ENCODE measurements around the gene MARS1. TPM values are rescaled to one million over a fixed set of nuclear protein-coding genes. Genes with fewer than 3 reads are reported as not detected.
A peak's percentile ranks its signal among the peaks of the same experiment; 100 is the strongest.

MARS1 gene
- polyA plus RNA-seq, 4 donors = 57.0 to 93.4 (median 62.6) TPM

GRCh38 chr12:57550641-57551549, 63.0 kb downstream of the MARS1 start:
- Histone ChIP-seq H3K4me3 (ENCODE audit: low read depth in 1 of 3, low read length in 3 of 3) (peak overlapping the region in 1 of 3 donors; percentile 34), H3K27me3 (ENCODE audit: control insufficient read depth in 3 of 3, insufficient read depth in 3 of 3, low read length in 3 of 3) (peaks cover 0 to 66% (median 6%) of the 10 kb centered on the region in 3 donors)
- WGBS, 3 donors = 63 to 80% (median 74%) methylated on average over 7 of the region's 7 CpGs

GRCh38 chr12:57551637-57552305, 63.9 kb downstream of the MARS1 start:
- Histone ChIP-seq H3K4me3 (ENCODE audit: low read depth in 1 of 3, low read length in 3 of 3) (no peak overlapping the region), H3K36me3 (ENCODE audit: control insufficient read depth in 3 of 3, insufficient read depth in 2 of 3, low read depth in 1 of 3, low read length in 3 of 3) (no peaks in the 10 kb centered on the region), H3K4me1 (ENCODE audit: control insufficient read depth in 3 of 3, insufficient read depth in 2 of 3, low read depth in 1 of 3, low read length in 2 of 3) (no peaks in the 10 kb centered on the region), H3K27me3 (ENCODE audit: control insufficient read depth in 3 of 3, insufficient read depth in 3 of 3, low read length in 3 of 3) (peaks cover 0 to 66% (median 6%) of the 10 kb centered on the region in 3 donors), H3K9me3 (ENCODE audit: control insufficient read depth in 2 of 2, insufficient read depth in 1 of 2, low read depth in 1 of 2, low read length in 1 of 2) (no peaks in the 10 kb centered on the region), H3K27ac (ENCODE audit: low read depth in 1 of 3, low read length in 2 of 3) (no peak overlapping the region)
- no peak for DNase-seq
- no peak for FAIRE-seq
- 72 to 79% (median 77%) methylated on average over 3 of the region's 3 CpGs for WGBS, 3 donors

More at GRCh38 chr12:57550641-57551549, 63.0 kb downstream of the MARS1 start:
- no peak for FAIRE-seq
- peaks cover 0 to 6% (median 2%) of the 10 kb centered on the region in 3 donors for H3K4me1 ChIP-seq (ENCODE audit: control insufficient read depth in 3 of 3, insufficient read depth in 2 of 3, low read depth in 1 of 3, low read length in 2 of 3)
- no peaks in the 10 kb centered on the region for H3K36me3 ChIP-seq (ENCODE audit: control insufficient read depth in 3 of 3, insufficient read depth in 2 of 3, low read depth in 1 of 3, low read length in 3 of 3)
- H3K9me3 ChIP-seq (ENCODE audit: control insufficient read depth in 2 of 2, insufficient read depth in 1 of 2, low read depth in 1 of 2, low read length in 1 of 2) = no peaks in the 10 kb centered on the region
- no peak for DNase-seq
- H3K27ac ChIP-seq (ENCODE audit: low read depth in 1 of 3, low read length in 2 of 3) = no peak overlapping the region

GRCh38 chr12:57552306-57552651, 64.4 kb downstream of the MARS1 start:
- no peaks in the 10 kb centered on the region for H3K4me1 ChIP-seq (ENCODE audit: control insufficient read depth in 3 of 3, insufficient read depth in 2 of 3, low read depth in 1 of 3, low read length in 2 of 3)
- no peaks in the 10 kb centered on the region for H3K9me3 ChIP-seq (ENCODE audit: control insufficient read depth in 2 of 2, insufficient read depth in 1 of 2, low read depth in 1 of 2, low read length in 1 of 2)
- H3K4me3 ChIP-seq (ENCODE audit: low read depth in 1 of 3, low read length in 3 of 3) = no peak overlapping the region
- FAIRE-seq (no peak), DNase-seq (no peak)
- WGBS, 3 donors = 64 to 86% (median 73%) methylated on average over 2 of the region's 2 CpGs
- no peak overlapping the region for H3K27ac ChIP-seq (ENCODE audit: low read depth in 1 of 3, low read length in 2 of 3)
- H3K27me3 ChIP-seq (ENCODE audit: control insufficient read depth in 3 of 3, insufficient read depth in 3 of 3, low read length in 3 of 3) = peaks cover 0 to 66% (median 6%) of the 10 kb centered on the region in 3 donors
- H3K36me3 ChIP-seq (ENCODE audit: control insufficient read depth in 3 of 3, insufficient read depth in 2 of 3, low read depth in 1 of 3, low read length in 3 of 3) = no peaks in the 10 kb centered on the region

- DNase-seq = no peak
- H3K27ac ChIP-seq (ENCODE audit: low read depth in 1 of 3, low read length in 2 of 3) = no peak overlapping the region
- no peaks in the 10 kb centered on the region for H3K36me3 ChIP-seq (ENCODE audit: control insufficient read depth in 3 of 3, insufficient read depth in 2 of 3, low read depth in 1 of 3, low read length in 3 of 3)
- no peak overlapping the region for H3K4me3 ChIP-seq (ENCODE audit: low read depth in 1 of 3, low read length in 3 of 3)
- no peak for FAIRE-seq
- peaks cover 0 to 66% (median 6%) of the 10 kb centered on the region in 3 donors for H3K27me3 ChIP-seq (ENCODE audit: control insufficient read depth in 3 of 3, insufficient read depth in 3 of 3, low read length in 3 of 3)
- H3K9me3 ChIP-seq (ENCODE audit: control insufficient read depth in 2 of 2, insufficient read depth in 1 of 2, low read depth in 1 of 2, low read length in 1 of 2) = no peaks in the 10 kb centered on the region
- WGBS, 3 donors = 58 to 67% (median 60%) methylated on average over 6 of the region's 6 CpGs
- H3K4me1 ChIP-seq (ENCODE audit: control insufficient read depth in 3 of 3, insufficient read depth in 2 of 3, low read depth in 1 of 3, low read length in 2 of 3) = no peaks in the 10 kb centered on the region
These were observed 65.0 kb downstream of the MARS1 start for GRCh38 chr12:57552835-57553313.

- 60 to 67% (median 63%) methylated on average over 7 of the region's 7 CpGs for WGBS, 3 donors
- DNase-seq = no peak
- no peak for FAIRE-seq
- Histone ChIP-seq H3K36me3 (ENCODE audit: control insufficient read depth in 3 of 3, insufficient read depth in 2 of 3, low read depth in 1 of 3, low read length in 3 of 3) (no peaks in the 10 kb centered on the region), H3K27ac (ENCODE audit: low read depth in 1 of 3, low read length in 2 of 3) (no peak overlapping the region), H3K4me1 (ENCODE audit: control insufficient read depth in 3 of 3, insufficient read depth in 2 of 3, low read depth in 1 of 3, low read length in 2 of 3) (no peaks in the 10 kb centered on the region), H3K27me3 (ENCODE audit: control insufficient read depth in 3 of 3, insufficient read depth in 3 of 3, low read length in 3 of 3) (peaks cover 0 to 61% (median 6%) of the 10 kb centered on the region in 3 donors), H3K4me3 (ENCODE audit: low read depth in 1 of 3, low read length in 3 of 3) (no peak overlapping the region), H3K9me3 (ENCODE audit: control insufficient read depth in 2 of 2, insufficient read depth in 1 of 2, low read depth in 1 of 2, low read length in 1 of 2) (no peaks in the 10 kb centered on the region)
These were observed 65.7 kb downstream of the MARS1 start for GRCh38 chr12:57553343-57554202.

GRCh38 chr12:57554453-57554852, 66.6 kb downstream of the MARS1 start:
- Histone ChIP-seq H3K27ac (ENCODE audit: low read depth in 1 of 3, low read length in 2 of 3) (no peak overlapping the region), H3K36me3 (ENCODE audit: control insufficient read depth in 3 of 3, insufficient read depth in 2 of 3, low read depth in 1 of 3, low read length in 3 of 3) (no peaks in the 10 kb centered on the region), H3K4me1 (ENCODE audit: control insufficient read depth in 3 of 3, insufficient read depth in 2 of 3, low read depth in 1 of 3, low read length in 2 of 3) (no peaks in the 10 kb centered on the region), H3K4me3 (ENCODE audit: low read depth in 1 of 3, low read length in 3 of 3) (no peak overlapping the region), H3K9me3 (ENCODE audit: control insufficient read depth in 2 of 2, insufficient read depth in 1 of 2, low read depth in 1 of 2, low read length in 1 of 2) (no peaks in the 10 kb centered on the region), H3K27me3 (ENCODE audit: control insufficient read depth in 3 of 3, insufficient read depth in 3 of 3, low read length in 3 of 3) (peaks cover 0 to 53% (median 3%) of the 10 kb centered on the region in 3 donors)
- no peak for FAIRE-seq
- no peak for DNase-seq
- 90 to 94% (median 92%) methylated on average over 2 of the region's 2 CpGs for WGBS, 3 donors

- Histone ChIP-seq H3K27ac (ENCODE audit: low read depth in 1 of 3, low read length in 2 of 3) (no peak overlapping the region), H3K36me3 (ENCODE audit: control insufficient read depth in 3 of 3, insufficient read depth in 2 of 3, low read depth in 1 of 3, low read length in 3 of 3) (no peaks in the 10 kb centered on the region), H3K27me3 (ENCODE audit: control insufficient read depth in 3 of 3, insufficient read depth in 3 of 3, low read length in 3 of 3) (peaks cover 0 to 48% (median 3%) of the 10 kb centered on the region in 3 donors), H3K4me1 (ENCODE audit: control insufficient read depth in 3 of 3, insufficient read depth in 2 of 3, low read depth in 1 of 3, low read length in 2 of 3) (no peaks in the 10 kb centered on the region), H3K9me3 (ENCODE audit: control insufficient read depth in 2 of 2, insufficient read depth in 1 of 2, low read depth in 1 of 2, low read length in 1 of 2) (no peaks in the 10 kb centered on the region), H3K4me3 (ENCODE audit: low read depth in 1 of 3, low read length in 3 of 3) (no peak overlapping the region)
- DNase-seq (no peak), FAIRE-seq (no peak)
- 92 to 100% (median 100%) methylated on average over 1 of the region's 1 CpG for WGBS, 3 donors
These were observed 67.0 kb downstream of the MARS1 start for GRCh38 chr12:57554897-57555296.

GRCh38 chr12:57558864-57559263, 71.0 kb downstream of the MARS1 start:
- H3K36me3 ChIP-seq (ENCODE audit: control insufficient read depth in 3 of 3, insufficient read depth in 2 of 3, low read depth in 1 of 3, low read length in 3 of 3) = no peaks in the 10 kb centered on the region
- FAIRE-seq (no peak), DNase-seq (no peak)
- 74 to 83% (median 82%) methylated on average over 4 of the region's 4 CpGs for WGBS, 3 donors
- H3K27ac ChIP-seq (ENCODE audit: low read depth in 1 of 3, low read length in 2 of 3) = no peak overlapping the region
- H3K4me3 ChIP-seq (ENCODE audit: low read depth in 1 of 3, low read length in 3 of 3) = no peak overlapping the region
- no peaks in the 10 kb centered on the region for H3K9me3 ChIP-seq (ENCODE audit: control insufficient read depth in 2 of 2, insufficient read depth in 1 of 2, low read depth in 1 of 2, low read length in 1 of 2)
- H3K27me3 ChIP-seq (ENCODE audit: control insufficient read depth in 3 of 3, insufficient read depth in 3 of 3, low read length in 3 of 3) = peaks cover 0 to 21% (median 0%) of the 10 kb centered on the region in 3 donors
- no peaks in the 10 kb centered on the region for H3K4me1 ChIP-seq (ENCODE audit: control insufficient read depth in 3 of 3, insufficient read depth in 2 of 3, low read depth in 1 of 3, low read length in 2 of 3)
